GM12878 (cell line): Measurements from ENCODE around the gene FAM167B. TPM values are rescaled to one million over a fixed set of nuclear protein-coding genes. Genes with fewer than 3 reads are reported as not detected.
A peak's percentile ranks its signal among the peaks of the same experiment; 100 is the strongest.
"Not testable (repeated sequence)": the region's sequence is repeated elsewhere in the genome, so short reads cannot be mapped to it uniquely, and the experiment has no call there.

Experiments used
- ATAC-seq: fragments of 200-7000 bp; cut with Tn5 transposase; 3 replicates; pipeline ENCODE4 v1.9.1; 2020; ENCODE audit warnings: mild to moderate bottlenecking, moderate library complexity
- BruUV-seq: library from RNA; stranded (reverse); fragments of 400-500 nt; replicated peaks from 2 replicates; lab custom pipeline; 2021; lab: Mats Ljungman, UMichigan
- CTCF ChIA-PET: fragments of 300-600 bp; sonication (Branson Sonifier 250); formaldehyde crosslinking; extraction: SDS; loops from one replicate; lab custom pipeline; 2021; ENCODE audit warnings: inconsistent platforms; lab: Yijun Ruan, JAX
- POLR2A ChIA-PET: fragments of 350-600 bp; formaldehyde crosslinking; extraction: SDS; loops from one replicate; lab custom pipeline; 2021; ENCODE audit warnings: inconsistent platforms; lab: Charles Lee
- RAD21 ChIA-PET: fragments of 300-600 bp; sonication (Branson Sonifier 250); formaldehyde crosslinking; loops from one replicate; lab custom pipeline; 2023; ENCODE audit warnings: antibody characterized with exemption; ENCODE audit not compliant: unreplicated experiment; lab: Charles Lee
- SMC1A ChIA-PET: fragments of 300-600 bp; sonication (Branson Sonifier 250); formaldehyde crosslinking; loops from one replicate; lab custom pipeline; 2023; ENCODE audit not compliant: unreplicated experiment, uncharacterized antibody; lab: Charles Lee
- DNase-seq: peaks from one replicate; pipeline ENCODE4 v3.0.0-alpha.2; 2011; ENCODE audit warnings: low read depth, low spot score
- FAIRE-seq: peaks from 3 replicates; lab custom pipeline; 2011; peaks lifted over from hg19 to GRCh38; lab: Jason Lieb, UNC
- H2AFZ ChIP-seq: 2 replicates; pipeline ENCODE4 v1.6.0; 2011; ENCODE audit warnings: low read depth, low read length, control low read depth; ENCODE audit not compliant: control insufficient read depth
- H3K27ac ChIP-seq: 2 replicates; pipeline ENCODE4 v1.5.1; 2011; ENCODE audit warnings: control low read depth; ENCODE audit not compliant: control insufficient read depth, insufficient read depth
- H3K27me3 ChIP-seq, 2 experiments: replicated peaks in 1 of 2; 2 replicates each; pipeline versions ENCODE4 v1.6.0 to v1.6.1; 2011; ENCODE audit warnings: low read length in 1 of 2; ENCODE audit not compliant: control insufficient read depth in 2 of 2, insufficient read depth in 2 of 2
- H3K36me3 ChIP-seq, 2 experiments: 2 replicates each; pipeline ENCODE4 v1.5.1; 2011; ENCODE audit warnings: low read length in 1 of 2; ENCODE audit not compliant: control insufficient read depth in 2 of 2, insufficient read depth in 2 of 2
- H3K4me1 ChIP-seq: 2 replicates; pipeline ENCODE4 v1.6.1; 2011; ENCODE audit warnings: mild to moderate bottlenecking, low read length, moderate library complexity, mixed read lengths; ENCODE audit not compliant: control insufficient read depth, insufficient read depth
- H3K4me2 ChIP-seq: 2 replicates; pipeline ENCODE4 v1.6.0; 2011; ENCODE audit warnings: control low read depth; ENCODE audit not compliant: control insufficient read depth, insufficient read depth
- H3K4me3 ChIP-seq: fragments of 200-600 bp; sonication (generic); 2 replicates; pipeline ENCODE4 v1.5.1; 2016
- H3K79me2 ChIP-seq: 2 replicates; pipeline ENCODE4 v1.6.0; 2011; ENCODE audit warnings: low read length; ENCODE audit not compliant: control insufficient read depth, insufficient read depth
- H3K9ac ChIP-seq: 2 replicates; pipeline ENCODE4 v1.8.0; 2011; ENCODE audit warnings: low read length, control low read depth, mixed read lengths; ENCODE audit not compliant: control insufficient read depth, insufficient read depth
- H3K9me3 ChIP-seq: replicated peaks from 3 replicates; pipeline ENCODE4 v1.5.1; 2011; ENCODE audit warnings: mild to moderate bottlenecking, low read length; ENCODE audit not compliant: control insufficient read depth, insufficient read depth
- H4K20me1 ChIP-seq: 2 replicates; pipeline ENCODE4 v1.6.0; 2011; ENCODE audit not compliant: control insufficient read depth, insufficient read depth
- PKNOX1 ChIP-seq: fragments of 450-650 bp; IDR thresholded peaks from 2 replicates; pipeline ENCODE4 v1.6.1; 2016; ENCODE audit warnings: mild to moderate bottlenecking
- POLR2A ChIP-seq: IDR thresholded peaks from 2 replicates; pipeline ENCODE4 v1.6.1; 2011; ENCODE audit warnings: low read depth, mild to moderate bottlenecking, low read length
- WGBS: methylation state at CpG from one replicate; pipeline ENCODE4 v1.1.6; 2016; ENCODE audit warnings: low lambda C conversion rate; ENCODE audit not compliant: insufficient replicate concordance, insufficient coverage; ENCODE audit errors: missing lambda C conversion rate; 5-methylcytosine and 5-hydroxymethylcytosine counted together
- in situ Hi-C: fragments of 300-500 bp; cut with MboI; formaldehyde crosslinking; loops from 9 replicates; pipeline ENCODE4 v1.14.3; 2018; ENCODE audit warnings: mixed read lengths
- intact Hi-C: fragments of 100-400 bp; cut with micrococcal nuclease; formaldehyde crosslinking; loops from one replicate; pipeline ENCODE4 v1.14.2; 2022; ENCODE audit not compliant: unreplicated experiment
- polyA plus RNA-seq, 11 experiments: library from polyadenylated mRNA; depleted of rRNA in 4 of 11; unstranded in 6 of 11; stranded (reverse) in 5 of 11; fragments of >200 nt; fragmentation: Nextera tagmentation in 4 of 11; fragmentation: Illumina TruSeq in 1 of 11; extraction: Ambion mirVana in 4 of 11; extraction: Trizol in 1 of 11; gene quantifications; 1 replicate in 1 of 11; 2 replicates in 10 of 11; pipeline versions ENCODE4 v1.2.1 to v1.2.3, GENCODE V29; 2011 to 2016; ENCODE audit warnings: inconsistent platforms in 2 of 11, missing spikeins in 2 of 11, low read depth in 1 of 11
- total RNA-seq, 4 experiments: library from RNA; depleted of rRNA in 3 of 4; stranded (reverse); fragments of >200 nt in 3 of 4; fragmentation: Illumina TruSeq in 1 of 4; extraction: Trizol in 1 of 4; gene quantifications; 2 replicates each; pipeline versions ENCODE4 v1.2.1 to v1.2.3, GENCODE V29; 2013 to 2021
- TF ChIP-seq, protein P1 (sequence below): fragments of 450-650 bp; IDR thresholded peaks from 2 replicates; pipeline ENCODE4 v1.6.1; 2017; ENCODE audit warnings: borderline replicate concordance
- TF ChIP-seq, protein P2 (sequence below): IDR thresholded peaks from 2 replicates; pipeline ENCODE4 v1.6.1; 2011; ENCODE audit warnings: low read depth, low read length, improper control_type of control experiment, borderline replicate concordance

Gene FAM167B
- total and polyA plus RNA-seq, 10 of the 15 experiments (the other 5 are each of a cell fraction or from before 2014, with no cell fraction given) = 0.07 to 1.2 (median 0.36) TPM; not detected in 2

DNA sequence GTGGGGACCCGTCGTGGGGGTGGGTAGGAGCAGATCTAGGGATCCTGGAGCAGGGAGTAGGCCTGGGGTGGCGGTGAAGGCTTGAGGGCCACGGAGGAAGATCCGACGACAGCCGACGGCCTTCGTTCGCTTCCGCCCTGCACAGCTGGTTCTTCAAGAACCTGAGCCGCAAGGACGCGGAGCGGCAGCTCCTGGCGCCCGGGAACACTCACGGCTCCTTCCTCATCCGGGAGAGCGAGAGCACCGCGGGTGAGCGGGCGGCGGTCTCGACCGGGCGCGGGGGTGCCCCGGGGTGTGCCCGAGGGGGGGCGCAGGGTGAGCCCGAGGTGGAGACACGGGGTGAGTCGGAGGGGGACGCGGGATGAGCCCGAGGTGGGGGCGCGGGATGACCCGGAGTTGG lies 28.4 kb downstream of the FAM167B start (continued):
- TF ChIP-seq PKNOX1 = no peak
- TF ChIP-seq, protein P1, sequence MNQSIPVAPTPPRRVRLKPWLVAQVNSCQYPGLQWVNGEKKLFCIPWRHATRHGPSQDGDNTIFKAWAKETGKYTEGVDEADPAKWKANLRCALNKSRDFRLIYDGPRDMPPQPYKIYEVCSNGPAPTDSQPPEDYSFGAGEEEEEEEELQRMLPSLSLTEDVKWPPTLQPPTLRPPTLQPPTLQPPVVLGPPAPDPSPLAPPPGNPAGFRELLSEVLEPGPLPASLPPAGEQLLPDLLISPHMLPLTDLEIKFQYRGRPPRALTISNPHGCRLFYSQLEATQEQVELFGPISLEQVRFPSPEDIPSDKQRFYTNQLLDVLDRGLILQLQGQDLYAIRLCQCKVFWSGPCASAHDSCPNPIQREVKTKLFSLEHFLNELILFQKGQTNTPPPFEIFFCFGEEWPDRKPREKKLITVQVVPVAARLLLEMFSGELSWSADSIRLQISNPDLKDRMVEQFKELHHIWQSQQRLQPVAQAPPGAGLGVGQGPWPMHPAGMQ = no peak
- TF ChIP-seq, all 136 proteins: peak for 0

DNA sequence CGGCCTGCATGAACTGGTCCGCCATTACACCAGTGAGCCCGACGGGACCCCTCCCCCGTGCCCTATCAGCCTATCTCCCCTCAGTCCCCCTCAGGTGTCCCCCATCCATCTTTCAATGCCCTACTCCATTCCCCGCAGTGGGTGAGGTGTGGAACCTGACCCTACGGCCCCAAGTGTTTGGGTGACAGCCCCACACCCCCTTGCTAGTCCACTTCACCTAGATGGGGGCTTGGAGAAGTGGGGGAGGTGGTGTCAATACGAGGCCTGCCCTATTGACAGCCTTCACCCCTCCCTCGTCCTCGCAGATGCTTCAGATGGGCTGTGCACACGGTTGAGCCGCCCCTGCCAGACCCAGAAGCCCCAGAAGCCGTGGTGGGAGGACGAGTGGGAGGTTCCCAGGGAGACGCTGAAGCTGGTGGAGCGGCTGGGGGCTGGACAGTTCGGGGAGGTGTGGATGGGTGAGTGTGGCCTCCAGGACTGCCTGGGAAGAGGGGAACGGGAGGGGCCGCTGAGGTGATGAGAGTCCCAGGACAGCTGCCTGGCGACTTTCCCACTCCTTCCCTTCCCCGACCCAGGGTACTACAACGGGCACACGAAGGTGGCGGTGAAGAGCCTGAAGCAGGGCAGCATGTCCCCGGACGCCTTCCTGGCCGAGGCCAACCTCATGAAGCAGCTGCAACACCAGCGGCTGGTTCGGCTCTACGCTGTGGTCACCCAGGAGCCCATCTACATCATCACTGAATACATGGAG lies 29.2 kb downstream of the FAM167B start:
- no peaks in the 10 kb centered on the region for H4K20me1 ChIP-seq
- no peak overlapping the region for H3K4me2 ChIP-seq
- ChIA-PET CTCF (no interaction called here), RAD21 (no interaction called here), POLR2A (interaction anchor here (0.6 kb wide), 1 partner anchor 562 kb away, joined by 5 read pairs; no protein-coding TSS in a partner anchor), SMC1A (no interaction called here)
- H3K27me3 ChIP-seq = no peaks in the 10 kb centered on the region
- intact Hi-C loops (no loop called here), in situ Hi-C loops (no loop called here)
- FAIRE-seq (no peak), ATAC-seq (no peak), DNase-seq (no peak)
- H3K9me3 ChIP-seq = no peaks in the 10 kb centered on the region
- no peak overlapping the region for H3K4me3 ChIP-seq
- 90% methylated on average over 30 of the region's 30 CpGs for WGBS
- H3K27ac ChIP-seq = no peak overlapping the region
- H3K9ac ChIP-seq = no peak overlapping the region
- no TSS peak for BruUV-seq
- H3K4me1 ChIP-seq = peaks cover 7% of the 10 kb centered on the region
- peaks cover 1 to 11% of the 10 kb centered on the region in 2 experiments for H3K36me3 ChIP-seq
- peak; percentile 16; the same call in 1 of the 2 replicates for TF ChIP-seq POLR2A
- TF ChIP-seq, protein P2, sequence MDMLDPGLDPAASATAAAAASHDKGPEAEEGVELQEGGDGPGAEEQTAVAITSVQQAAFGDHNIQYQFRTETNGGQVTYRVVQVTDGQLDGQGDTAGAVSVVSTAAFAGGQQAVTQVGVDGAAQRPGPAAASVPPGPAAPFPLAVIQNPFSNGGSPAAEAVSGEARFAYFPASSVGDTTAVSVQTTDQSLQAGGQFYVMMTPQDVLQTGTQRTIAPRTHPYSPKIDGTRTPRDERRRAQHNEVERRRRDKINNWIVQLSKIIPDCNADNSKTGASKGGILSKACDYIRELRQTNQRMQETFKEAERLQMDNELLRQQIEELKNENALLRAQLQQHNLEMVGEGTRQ = no peak
- no peak overlapping the region for H2AFZ ChIP-seq
- H3K79me2 ChIP-seq = no peaks in the 10 kb centered on the region; the same call in none of the 2 replicates

DNA sequence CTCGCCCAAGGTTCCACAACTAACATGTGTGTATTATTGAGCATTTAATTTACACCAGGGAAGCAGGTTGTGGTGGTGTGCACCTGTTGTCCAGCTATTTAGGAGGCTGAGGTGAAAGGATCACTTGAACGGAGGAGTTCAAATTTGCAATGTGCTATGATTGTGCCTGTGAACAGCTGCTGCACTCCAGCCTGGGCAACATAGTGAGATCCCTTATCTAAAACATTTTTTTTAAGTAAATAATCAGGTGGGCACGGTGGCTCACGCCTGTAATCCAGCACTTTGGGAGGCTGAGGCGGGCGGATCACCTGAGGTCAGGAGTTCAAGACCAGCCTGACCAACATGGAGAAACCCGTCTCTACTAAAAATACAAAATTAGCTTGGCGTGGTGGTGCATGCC lies 37.8 kb downstream of the FAM167B start:
- FAIRE-seq, POLR2A ChIA-PET, in situ Hi-C loops, CTCF ChIA-PET, BruUV-seq, H3K27me3 ChIP-seq, H3K9ac ChIP-seq, H3K9me3 ChIP-seq, H2AFZ ChIP-seq, H3K4me1 ChIP-seq, intact Hi-C loops, ATAC-seq, H3K36me3 ChIP-seq, H3K4me3 ChIP-seq, H3K79me2 ChIP-seq, H3K4me2 ChIP-seq, RAD21 ChIA-PET, H4K20me1 ChIP-seq, DNase-seq, H3K27ac ChIP-seq: not testable (repeated sequence)
- WGBS = 92% methylated on average over 8 of the region's 8 CpGs
- SMC1A ChIA-PET = interaction anchor here (1.3 kb wide), 1 partner anchor 36 kb away, joined by 4 read pairs; no protein-coding TSS in a partner anchor
